GM19099 (cell line): ENCODE measurements around the gene VAMP8.

Source experiments
- POLR2A ChIP-seq: IDR thresholded peaks from 3 replicates; pipeline ENCODE4 v1.6.1; 2011; ENCODE audit warnings: low read depth; ENCODE audit not compliant: insufficient read length; ENCODE audit errors: extremely low read depth

The VAMP8 gene

GRCh38 chr2:85577386-85578242, at the start of gene VAMP8:
Gene VAMP8, plus strand, starts transcription at chr2:85577586. Its CDS starts 61 bp downstream, at chr2:85577647.
- TF ChIP-seq POLR2A: peak; percentile 57

- no peak for TF ChIP-seq POLR2A
Observed at GRCh38 chr2:85527787-85528186, 49.6 kb upstream of the VAMP8 start.

- no peak for TF ChIP-seq POLR2A
Observed at GRCh38 chr2:85528355-85528754, 49.0 kb upstream of the VAMP8 start.

GRCh38 chr2:85529809-85530208, 47.6 kb upstream of the VAMP8 start:
- no peak for TF ChIP-seq POLR2A

GRCh38 chr2:85531589-85531988, 45.8 kb upstream of the VAMP8 start:
- no peak for TF ChIP-seq POLR2A

- TF ChIP-seq POLR2A: no peak
Observed at GRCh38 chr2:85534099-85534498, 43.3 kb upstream of the VAMP8 start.

GRCh38 chr2:85534881-85535280, 42.5 kb upstream of the VAMP8 start:
- TF ChIP-seq POLR2A: no peak

GRCh38 chr2:85536479-85536878, 40.9 kb upstream of the VAMP8 start:
- no peak for TF ChIP-seq POLR2A

GRCh38 chr2:85537600-85538506, 39.5 kb upstream of the VAMP8 start:
- TF ChIP-seq POLR2A: peak; percentile 56

- TF ChIP-seq POLR2A: peak; percentile 100
Observed at GRCh38 chr2:85538507-85539360, 38.7 kb upstream of the VAMP8 start, which contains the start of gene MAT2A. Gene MAT2A, plus strand, starts transcription at chr2:85539168. Its CDS starts 120 bp downstream, at chr2:85539288.

GRCh38 chr2:85539361-85540132, 37.8 kb upstream of the VAMP8 start:
- TF ChIP-seq POLR2A: no peak

- TF ChIP-seq POLR2A: no peak
Observed at GRCh38 chr2:85540133-85540648, 37.2 kb upstream of the VAMP8 start.

- TF ChIP-seq POLR2A: no peak
Observed at GRCh38 chr2:85541262-85541661, 36.1 kb upstream of the VAMP8 start.
